Lower leg skin (tissue), 3 donors: ENCODE data around the gene SULT1A2.
"Not testable (repeated sequence)": the region's sequence is repeated elsewhere in the genome, so short reads cannot be mapped to it uniquely, and the experiment has no call there.

Experiments used
- CTCF ChIP-seq, 3 donors: fragments of 450-650 bp; IDR thresholded peaks; one replicate each; pipeline ENCODE4 v1.5.1; 2016; ENCODE audit warnings: antibody characterized with exemption in 3 of 3, mild to moderate bottlenecking in 3 of 3, moderate library complexity in 2 of 3
- POLR2A ChIP-seq, 2 donors: fragments of 450-650 bp; IDR thresholded peaks; one replicate each; pipeline ENCODE4 v1.6.1; 2016 to 2017; ENCODE audit warnings: antibody characterized with exemption in 2 of 2, mild to moderate bottlenecking in 1 of 2, moderate library complexity in 1 of 2

- TF ChIP-seq POLR2A, CTCF (IDR thresholded peaks at IDR 0.05): not testable (repeated sequence)
Measured at GRCh38 chr16:28608867-28609596, 12.2 kb upstream of the SULT1A2 start.
